ENCODE data around the gene MAP3K6. TPM values are rescaled to one million over a fixed set of nuclear protein-coding genes. Genes with fewer than 3 reads are reported as not detected.
"Not testable (repeated sequence)": the region's sequence is repeated elsewhere in the genome, so short reads cannot be mapped to it uniquely, and the experiment has no call there.

The MAP3K6 gene
- total RNA-seq, 2 donors from 2014 or later, result 5.5 to 14.7 TPM

GRCh38 chr1:27399251-27400025 is 32.7 kb upstream of the MAP3K6 start:
- ATAC-seq (no peak), DNase-seq (ENCODE audit: low spot score in 2 of 2) (no peak)
- Mint-ChIP-seq H3K36me3 (no peaks in the 10 kb centered on the region), H3K27ac (peak overlapping the region; percentile 68 to 91), H3K9me3 (no peaks in the 10 kb centered on the region)

DNA sequence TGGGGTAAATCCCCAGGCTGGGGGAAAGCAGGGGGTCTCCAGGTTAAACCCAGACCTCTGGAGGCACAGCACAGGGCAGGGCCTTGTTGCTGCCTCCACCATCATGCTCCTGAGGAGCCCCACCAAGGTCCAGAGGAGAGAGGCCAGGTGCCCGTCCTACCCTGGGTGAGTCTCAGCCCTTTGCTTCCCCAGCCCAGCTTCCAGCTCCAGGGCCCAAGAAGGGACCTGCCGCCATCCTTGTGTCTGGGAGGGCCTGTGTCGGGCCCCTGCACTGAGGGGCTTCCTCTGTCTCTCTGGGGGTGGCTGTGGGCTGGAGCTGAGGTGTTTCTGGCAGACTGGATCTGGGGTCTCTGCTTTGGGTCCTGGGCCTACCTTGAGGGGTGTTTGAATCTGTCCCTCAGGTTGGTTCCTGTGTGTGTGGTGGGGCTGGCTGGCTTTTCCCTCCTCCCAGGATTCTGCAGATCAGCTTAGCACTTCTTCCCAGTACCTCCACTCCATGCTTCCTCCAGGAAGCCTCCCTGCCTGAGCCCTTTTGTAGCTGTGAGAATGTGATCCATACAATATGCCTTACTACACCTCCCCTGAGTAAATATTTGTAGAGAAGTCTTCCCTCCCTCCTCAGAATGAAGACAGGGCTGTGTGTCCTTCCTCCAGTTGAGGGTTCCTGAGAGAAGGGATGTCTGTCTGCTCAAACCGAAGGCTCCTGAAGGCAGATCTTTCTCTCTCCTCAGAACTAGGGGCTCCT is 31.8 kb upstream of the MAP3K6 start:
- no peak for DNase-seq (ENCODE audit: low spot score in 2 of 2)
- no peaks in the 10 kb centered on the region for H3K9me3 Mint-ChIP-seq
- no peaks in the 10 kb centered on the region for H3K36me3 Mint-ChIP-seq
- ATAC-seq, result no peak
- peak overlapping the region in 1 of 2 donors; percentile 91 for H3K27ac Mint-ChIP-seq

GRCh38 chr1:27397749-27398148 is 31.0 kb upstream of the MAP3K6 start:
- no peak for DNase-seq (ENCODE audit: low spot score in 2 of 2)
- no peak for ATAC-seq
- H3K27ac Mint-ChIP-seq, result peak overlapping the region in 1 of 2 donors; percentile 37
- H3K9me3 Mint-ChIP-seq, result no peaks in the 10 kb centered on the region
- H3K36me3 Mint-ChIP-seq, result no peaks in the 10 kb centered on the region

- Mint-ChIP-seq H3K9me3 (no peaks in the 10 kb centered on the region), H3K27ac (peak overlapping the region in 1 of 2 donors; percentile 89), H3K36me3 (no peaks in the 10 kb centered on the region)
- DNase-seq (ENCODE audit: low spot score in 2 of 2) (no peak), ATAC-seq (no peak)
Observed at GRCh38 chr1:27397110-27397509, 30.3 kb upstream of the MAP3K6 start.

DNA sequence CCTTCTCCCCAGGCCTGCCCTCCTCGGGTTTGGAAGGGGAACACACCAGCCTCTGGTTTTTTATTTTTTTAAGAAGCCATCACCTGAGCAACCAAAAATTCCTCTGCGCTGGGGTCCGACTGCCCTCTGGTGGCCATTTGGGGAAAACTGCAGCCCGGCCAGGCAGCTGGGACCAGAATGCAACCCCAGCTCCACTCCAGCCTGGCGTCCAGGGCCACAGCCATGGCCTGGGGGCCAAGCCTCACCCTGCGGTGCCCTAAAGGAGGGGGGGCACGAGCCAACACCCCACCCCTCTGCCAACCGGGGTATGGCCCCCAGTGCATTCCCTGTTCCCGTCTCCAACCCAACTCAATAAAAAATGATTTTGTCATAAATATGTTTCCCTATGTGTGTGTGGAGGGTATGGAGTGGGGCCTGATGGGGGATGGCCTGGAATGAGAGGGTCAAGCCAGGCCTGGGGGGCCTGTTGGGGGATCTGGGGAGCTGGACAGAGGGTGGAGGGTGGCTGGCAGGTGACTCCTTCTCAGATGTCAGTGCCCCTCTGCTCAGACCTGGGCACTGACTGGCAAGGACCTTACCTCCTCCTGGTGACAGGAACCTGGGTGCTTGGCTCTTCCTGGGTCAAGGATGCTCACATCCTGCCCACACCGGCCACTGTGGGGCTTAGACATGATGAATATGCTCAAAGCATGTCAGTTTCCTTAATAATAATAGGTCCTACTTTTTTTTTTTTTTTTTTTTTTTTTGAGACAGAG is 28.9 kb upstream of the MAP3K6 start:
- no peaks in the 10 kb centered on the region for H3K9me3 Mint-ChIP-seq
- DNase-seq (ENCODE audit: low spot score in 2 of 2) (peak; percentile 81 to 82), ATAC-seq (peak; percentile 30 to 31)
- H3K27ac Mint-ChIP-seq, result no peak overlapping the region
- no peaks in the 10 kb centered on the region for H3K36me3 Mint-ChIP-seq

DNA sequence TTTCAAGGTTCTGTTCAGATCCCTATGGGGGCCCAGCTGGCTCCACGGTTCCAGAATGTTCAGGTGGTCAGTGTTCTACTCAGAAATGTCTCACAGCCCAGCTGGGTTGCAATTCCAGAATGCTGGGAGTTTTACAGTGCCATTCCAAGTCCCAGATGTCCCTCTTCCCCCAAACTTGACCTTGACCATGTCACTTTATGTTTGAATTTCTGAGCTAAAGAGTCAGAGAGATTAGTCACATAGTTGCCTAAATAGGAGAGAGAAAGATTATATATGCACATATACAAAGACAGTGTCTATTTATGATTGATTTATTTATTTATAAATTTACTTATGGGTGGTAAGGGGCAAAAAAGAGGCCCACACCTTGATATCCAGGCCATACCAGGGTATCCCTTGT is 28.2 kb upstream of the MAP3K6 start:
- ATAC-seq, result no peak
- no peaks in the 10 kb centered on the region for H3K36me3 Mint-ChIP-seq
- peak overlapping the region in 1 of 2 donors; percentile 23 for H3K27ac Mint-ChIP-seq
- no peaks in the 10 kb centered on the region for H3K9me3 Mint-ChIP-seq
- no peak for DNase-seq (ENCODE audit: low spot score in 2 of 2)

- no peaks in the 10 kb centered on the region for H3K36me3 Mint-ChIP-seq
- H3K9me3 Mint-ChIP-seq, result no peaks in the 10 kb centered on the region
- H3K27ac Mint-ChIP-seq, result peak overlapping the region in 1 of 2 donors; percentile 23
- DNase-seq (ENCODE audit: low spot score in 2 of 2), result no peak
- ATAC-seq, result no peak
Observed at GRCh38 chr1:27394282-27394658, 27.5 kb upstream of the MAP3K6 start.

DNA sequence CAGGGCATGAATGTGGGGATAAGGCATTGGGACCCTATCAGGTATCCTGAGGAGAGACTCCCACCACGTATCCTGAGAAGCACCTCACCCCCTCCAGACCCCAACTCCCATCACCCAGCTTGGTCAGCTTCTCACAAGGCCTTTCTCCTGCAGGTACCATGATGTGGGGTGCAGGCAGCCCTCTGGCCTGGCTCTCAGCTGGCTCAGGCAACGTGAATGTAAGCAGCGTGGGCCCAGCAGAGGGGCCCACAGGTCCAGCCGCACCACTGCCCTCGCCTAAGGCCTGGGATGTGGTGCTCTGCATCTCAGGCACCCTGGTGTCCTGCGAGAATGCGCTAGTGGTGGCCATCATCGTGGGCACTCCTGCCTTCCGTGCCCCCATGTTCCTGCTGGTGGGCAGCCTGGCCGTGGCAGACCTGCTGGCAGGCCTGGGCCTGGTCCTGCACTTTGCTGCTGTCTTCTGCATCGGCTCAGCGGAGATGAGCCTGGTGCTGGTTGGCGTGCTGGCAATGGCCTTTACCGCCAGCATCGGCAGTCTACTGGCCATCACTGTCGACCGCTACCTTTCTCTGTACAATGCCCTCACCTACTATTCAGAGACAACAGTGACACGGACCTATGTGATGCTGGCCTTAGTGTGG is 27.0 kb upstream of the MAP3K6 start:
- DNase-seq (ENCODE audit: low spot score in 2 of 2), result no peak
- H3K36me3 Mint-ChIP-seq, result no peaks in the 10 kb centered on the region
- no peaks in the 10 kb centered on the region for H3K9me3 Mint-ChIP-seq
- ATAC-seq, result no peak
- H3K27ac Mint-ChIP-seq, result peak overlapping the region in 1 of 2 donors; percentile 72

DNA sequence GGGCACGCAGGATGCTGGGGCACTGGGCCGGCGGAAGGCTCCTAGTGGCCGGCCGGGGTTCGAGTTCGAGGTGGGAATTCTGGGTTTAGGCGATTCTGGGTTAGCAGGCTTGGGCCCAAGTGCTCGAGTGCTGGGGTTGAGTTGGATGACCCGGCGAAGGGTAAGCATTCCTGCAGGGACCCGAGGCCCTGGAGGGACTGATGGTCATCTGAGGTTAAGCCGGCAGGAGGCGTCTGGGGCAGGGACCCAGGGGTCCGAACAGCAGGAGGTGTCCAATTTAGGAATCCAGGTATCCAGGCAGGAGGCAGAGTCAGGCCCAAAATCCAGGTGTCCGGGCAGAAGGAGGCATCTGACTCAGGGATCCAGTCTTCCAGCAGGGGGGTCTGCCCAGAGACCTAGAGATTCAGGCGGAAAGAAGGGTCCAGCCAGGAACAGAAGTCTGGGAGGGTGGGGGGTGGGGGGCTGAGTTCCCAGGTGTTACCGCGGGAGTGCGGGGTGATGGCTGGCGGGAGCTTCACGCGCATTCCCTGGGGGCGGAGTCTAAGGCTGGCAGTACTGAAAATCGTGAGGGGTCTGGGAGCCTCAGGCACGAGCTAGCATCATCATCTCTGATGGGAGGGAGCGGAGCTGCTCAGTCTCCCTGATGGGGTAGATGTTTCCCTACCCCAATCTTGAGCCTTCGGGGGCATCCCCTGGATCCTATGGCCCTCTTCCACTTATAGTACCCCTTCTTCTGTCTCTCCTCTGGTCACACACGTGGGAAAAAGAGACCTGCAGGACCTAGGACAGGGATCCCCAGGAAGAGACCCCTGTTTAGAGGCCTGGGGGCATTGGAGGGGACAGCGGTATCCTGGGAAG is 26.2 kb upstream of the MAP3K6 start:
- H3K36me3 Mint-ChIP-seq, result no peaks in the 10 kb centered on the region
- H3K27ac Mint-ChIP-seq, result peak overlapping the region in 1 of 2 donors; percentile 88
- no peak for DNase-seq (ENCODE audit: low spot score in 2 of 2)
- no peak for ATAC-seq
- H3K9me3 Mint-ChIP-seq, result no peaks in the 10 kb centered on the region

- ATAC-seq (peak; percentile 90 to 92), DNase-seq (ENCODE audit: low spot score in 2 of 2) (peak; percentile 90 to 94)
- H3K27ac Mint-ChIP-seq, result peak within 1 kb of the TSS; percentile 85 to 95
- no peaks in the 10 kb centered on the region for H3K9me3 Mint-ChIP-seq
- no peaks in the 10 kb centered on the region for H3K36me3 Mint-ChIP-seq
Observed at GRCh38 chr1:27392096-27392777, 25.5 kb upstream of the MAP3K6 start, which contains the start of gene GPR3. GPR3 (plus strand) TSS chr1:27392622; CDS start chr1:27393799, 1,177 bp downstream.

DNA sequence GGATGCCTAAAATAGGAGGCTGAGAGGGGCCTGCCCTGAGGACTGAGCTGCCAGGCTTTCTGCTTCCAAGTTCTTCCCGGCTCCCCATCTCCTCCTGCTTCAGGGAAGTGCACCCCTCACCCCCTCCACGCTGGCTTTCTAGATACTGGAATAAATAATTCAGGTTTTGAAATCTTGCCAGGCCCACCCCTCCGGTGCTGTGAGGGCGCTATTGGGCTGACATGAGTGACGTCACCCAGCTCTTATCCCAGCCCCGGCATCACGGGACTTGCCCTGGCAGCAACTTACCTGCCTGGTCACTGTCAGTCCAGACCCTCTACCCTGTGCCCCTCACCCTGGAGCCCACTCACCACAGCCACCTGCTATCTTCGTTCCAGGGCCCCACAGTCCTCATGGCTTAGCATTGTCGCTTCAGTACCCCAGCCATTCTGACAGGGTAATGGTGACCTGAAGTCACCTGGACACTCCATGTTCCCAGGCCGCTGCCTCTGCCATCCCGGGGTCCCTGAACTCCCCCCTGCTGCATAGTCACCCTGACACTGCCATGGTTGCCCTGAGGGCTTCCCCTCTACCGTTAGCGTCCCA is 24.8 kb upstream of the MAP3K6 start:
- DNase-seq (ENCODE audit: low spot score in 2 of 2) (peak in 1 of 2 donors; percentile 62), ATAC-seq (no peak)
- Mint-ChIP-seq H3K9me3 (no peaks in the 10 kb centered on the region), H3K27ac (peak overlapping the region; percentile 85 to 95), H3K36me3 (no peaks in the 10 kb centered on the region)

GRCh38 chr1:27388337-27389005 is 21.7 kb upstream of the MAP3K6 start:
- no peaks in the 10 kb centered on the region for H3K9me3 Mint-ChIP-seq
- peak; percentile 70 to 79 for DNase-seq (ENCODE audit: low spot score in 2 of 2)
- no peak for ATAC-seq
- no peak overlapping the region for H3K27ac Mint-ChIP-seq
- no peaks in the 10 kb centered on the region for H3K36me3 Mint-ChIP-seq

GRCh38 chr1:27384797-27385196 is 18.0 kb upstream of the MAP3K6 start:
- ATAC-seq; DNase-seq (ENCODE audit: low spot score in 2 of 2); H3K36me3 Mint-ChIP-seq; H3K27ac Mint-ChIP-seq; H3K9me3 Mint-ChIP-seq: not testable (repeated sequence)

DNA sequence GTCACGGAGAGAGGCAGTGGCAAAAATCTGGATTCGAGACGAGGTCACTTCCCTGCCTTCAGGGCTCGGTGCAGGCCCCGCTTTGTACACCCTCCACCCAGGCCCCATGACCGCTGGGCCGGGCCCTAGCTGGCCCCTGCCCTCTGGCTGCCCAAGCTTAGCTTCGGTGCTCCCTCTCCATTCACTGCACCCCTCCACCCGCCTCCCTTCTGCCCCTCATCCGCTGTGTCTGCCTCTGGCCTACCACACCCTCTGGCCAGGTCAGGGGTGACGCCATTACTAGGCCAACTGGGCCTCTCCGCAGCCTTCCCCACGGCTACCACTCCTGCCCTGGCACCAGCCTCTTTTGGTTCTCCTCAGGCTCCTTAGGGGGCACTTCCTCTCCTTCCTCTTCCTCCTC is 16.9 kb upstream of the MAP3K6 start:
- Mint-ChIP-seq H3K27ac (no peak overlapping the region), H3K9me3 (no peaks in the 10 kb centered on the region), H3K36me3 (no peaks in the 10 kb centered on the region)
- DNase-seq (ENCODE audit: low spot score in 2 of 2), result no peak
- ATAC-seq, result no peak
